Neural progenitor cell (in vitro differentiated cells): Measurements from ENCODE around the gene ANKRD50. TPM values are rescaled to one million over a fixed set of nuclear protein-coding genes. Genes with fewer than 3 reads are reported as not detected.

Experiments used
- DNase-seq: peaks from one replicate; pipeline ENCODE4 v3.0.0-alpha.2; 2016; ENCODE audit warnings: low spot score
- H2AFZ ChIP-seq: fragments of 200-600 bp; sonication (generic); replicated peaks from 2 replicates; pipeline ENCODE4 v1.6.1; 2016; ENCODE audit warnings: antibody characterized with exemption
- H3F3A ChIP-seq: fragments of 200-600 bp; sonication (generic); 2 replicates; pipeline ENCODE4 v1.6.1; 2016; ENCODE audit warnings: antibody characterized with exemption, low read depth
- H3K27ac ChIP-seq: fragments of 200-600 bp; sonication (generic); 2 replicates; pipeline ENCODE4 v1.5.1; 2016; ENCODE audit warnings: mild to moderate bottlenecking
- H3K27me3 ChIP-seq: fragments of 200-600 bp; sonication (generic); 2 replicates; pipeline ENCODE4 v1.6.1; 2016; ENCODE audit warnings: mild to moderate bottlenecking, moderate library complexity
- H3K36me3 ChIP-seq: fragments of 200-600 bp; sonication (generic); 2 replicates; pipeline ENCODE4 v1.5.1; 2016
- H3K4me1 ChIP-seq: fragments of 200-600 bp; sonication (generic); 2 replicates; pipeline ENCODE4 v1.6.1; 2016; ENCODE audit warnings: mixed run types
- H3K4me2 ChIP-seq: fragments of 200-600 bp; sonication (generic); 2 replicates; pipeline ENCODE4 v1.6.1; 2016
- H3K4me3 ChIP-seq: fragments of 200-600 bp; sonication (generic); 2 replicates; pipeline ENCODE4 v1.5.1; 2016
- H3K79me2 ChIP-seq: fragments of 200-600 bp; sonication (generic); 2 replicates; pipeline ENCODE4 v1.6.1; 2016; ENCODE audit warnings: low read depth
- H3K9ac ChIP-seq: fragments of 200-600 bp; sonication (generic); 2 replicates; pipeline ENCODE4 v1.6.1; 2016
- H3K9me3 ChIP-seq: fragments of 200-600 bp; sonication (generic); 2 replicates; pipeline ENCODE4 v1.5.1; 2016; ENCODE audit warnings: low read depth
- H4K20me1 ChIP-seq: fragments of 200-600 bp; sonication (generic); 2 replicates; pipeline ENCODE4 v1.6.1; 2016; ENCODE audit warnings: low read depth
- H3K27ac Mint-ChIP-seq: 3 replicates; pipeline ENCODE4 v1.8.0; 2021; ENCODE audit warnings: mixed read lengths
- H3K27me3 Mint-ChIP-seq: 2 replicates; pipeline ENCODE4 v1.8.0; 2022; ENCODE audit warnings: low read depth, mild to moderate bottlenecking, inconsistent platforms, moderate library complexity, mixed read lengths; ENCODE audit not compliant: insufficient read depth
- H3K36me3 Mint-ChIP-seq: 3 replicates; pipeline ENCODE4 v1.8.0; 2021; ENCODE audit warnings: mixed read lengths
- H3K4me1 Mint-ChIP-seq: 3 replicates; pipeline ENCODE4 v1.8.0; 2021; ENCODE audit warnings: mixed read lengths
- H3K4me3 Mint-ChIP-seq: 3 replicates; pipeline ENCODE4 v1.8.0; 2021; ENCODE audit warnings: mild to moderate bottlenecking, moderate library complexity, mixed read lengths
- H3K9me3 Mint-ChIP-seq: 3 replicates; pipeline ENCODE4 v1.8.0; 2020; ENCODE audit warnings: mixed read lengths
- CTCF ChIP-seq: fragments of 200-600 bp; sonication (generic); IDR thresholded peaks from 2 replicates; pipeline ENCODE4 v1.5.1; 2017; ENCODE audit warnings: antibody characterized with exemption, mild to moderate bottlenecking
- EZH2 ChIP-seq: fragments of 200-600 bp; sonication (generic); IDR thresholded peaks from 2 replicates; pipeline ENCODE4 v1.6.1; 2017; ENCODE audit warnings: antibody characterized with exemption, mild to moderate bottlenecking, moderate library complexity
- EZH2phosphoT487 ChIP-seq: fragments of 200-600 bp; sonication (generic); IDR thresholded peaks from 2 replicates; pipeline ENCODE4 v1.6.1; 2017; ENCODE audit warnings: antibody characterized with exemption
- total RNA-seq: library from RNA; depleted of rRNA; stranded (reverse); fragments of >200 nt; gene quantifications from 2 replicates; pipeline ENCODE4 v1.2.3, GENCODE V29; 2015; ENCODE audit warnings: low replicate concordance

The ANKRD50 gene
- total RNA-seq, 1 donor from 2014 or later, result 47.5 TPM

GRCh38 chr4:124705393-124705792 is 7.1 kb downstream of the ANKRD50 start:
- H3K36me3 Mint-ChIP-seq, result peaks cover 58% of the 10 kb centered on the region
- peaks cover 2% of the 10 kb centered on the region for H3K27me3 Mint-ChIP-seq
- H3K4me1 ChIP-seq, result peaks cover 30% of the 10 kb centered on the region
- H3K27me3 ChIP-seq, result no peaks in the 10 kb centered on the region
- peaks cover 5% of the 10 kb centered on the region for H3K36me3 ChIP-seq
- no peak for DNase-seq
- no peak overlapping the region for H3K27ac ChIP-seq
- H3K4me3 Mint-ChIP-seq, result no peak overlapping the region
- no peak overlapping the region for H3K4me3 ChIP-seq
- H3K4me2 ChIP-seq, result no peak overlapping the region
- H3K27ac Mint-ChIP-seq, result no peak overlapping the region
- no peak overlapping the region for H3K9ac ChIP-seq
- TF ChIP-seq EZH2phosphoT487 (no peak), CTCF (no peak), EZH2 (no peak)
- no peak overlapping the region for H2AFZ ChIP-seq
- H3K4me1 Mint-ChIP-seq, result peaks cover 6% of the 10 kb centered on the region
- peaks cover 100% of the 10 kb centered on the region for H3K79me2 ChIP-seq
- H3K9me3 Mint-ChIP-seq, result peaks cover 23% of the 10 kb centered on the region
- no peaks in the 10 kb centered on the region for H3F3A ChIP-seq
- H3K9me3 ChIP-seq, result no peaks in the 10 kb centered on the region
- peaks cover 45% of the 10 kb centered on the region for H4K20me1 ChIP-seq

- no peak overlapping the region for H2AFZ ChIP-seq
- H3K4me3 Mint-ChIP-seq, result no peak overlapping the region
- H3F3A ChIP-seq, result no peaks in the 10 kb centered on the region
- peaks cover 14% of the 10 kb centered on the region for H3K36me3 ChIP-seq
- peaks cover 35% of the 10 kb centered on the region for H3K9me3 Mint-ChIP-seq
- peaks cover under 1% of the 10 kb centered on the region for H3K4me1 Mint-ChIP-seq
- TF ChIP-seq EZH2 (no peak), CTCF (no peak), EZH2phosphoT487 (no peak)
- no peak overlapping the region for H3K4me3 ChIP-seq
- H3K27ac Mint-ChIP-seq, result no peak overlapping the region
- H3K4me1 ChIP-seq, result peaks cover 12% of the 10 kb centered on the region
- H3K79me2 ChIP-seq, result peaks cover 100% of the 10 kb centered on the region
- H3K9ac ChIP-seq, result no peak overlapping the region
- DNase-seq, result no peak
- H3K27me3 ChIP-seq, result no peaks in the 10 kb centered on the region
- H3K27ac ChIP-seq, result no peak overlapping the region
- peaks cover 66% of the 10 kb centered on the region for H3K36me3 Mint-ChIP-seq
- no peaks in the 10 kb centered on the region for H3K9me3 ChIP-seq
- H4K20me1 ChIP-seq, result peaks cover 23% of the 10 kb centered on the region
- no peak overlapping the region for H3K4me2 ChIP-seq
- peaks cover 2% of the 10 kb centered on the region for H3K27me3 Mint-ChIP-seq
Observed at GRCh38 chr4:124703154-124703553, 9.4 kb downstream of the ANKRD50 start.

- Mint-ChIP-seq H3K9me3 (peaks cover 56% of the 10 kb centered on the region), H3K36me3 (peaks cover 68% of the 10 kb centered on the region), H3K27ac (no peak overlapping the region), H3K27me3 (no peaks in the 10 kb centered on the region), H3K4me1 (peaks cover 8% of the 10 kb centered on the region), H3K4me3 (no peak overlapping the region)
- peaks cover 2% of the 10 kb centered on the region for H4K20me1 ChIP-seq
- peaks cover 100% of the 10 kb centered on the region for H3K79me2 ChIP-seq
- no peaks in the 10 kb centered on the region for H3K27me3 ChIP-seq
- no peaks in the 10 kb centered on the region for H3F3A ChIP-seq
- no peak for DNase-seq
- H2AFZ ChIP-seq, result no peak overlapping the region
- peaks cover 17% of the 10 kb centered on the region for H3K4me1 ChIP-seq
- H3K9ac ChIP-seq, result no peak overlapping the region
- peaks cover 4% of the 10 kb centered on the region for H3K9me3 ChIP-seq
- TF ChIP-seq CTCF, result no peak
- TF ChIP-seq EZH2phosphoT487, result no peak
- TF ChIP-seq EZH2, result no peak
- no peak overlapping the region for H3K27ac ChIP-seq
- peaks cover 26% of the 10 kb centered on the region for H3K36me3 ChIP-seq
- no peak overlapping the region for H3K4me2 ChIP-seq
- no peak overlapping the region for H3K4me3 ChIP-seq
Observed at GRCh38 chr4:124697441-124697840, 15.1 kb downstream of the ANKRD50 start.
